NCI-H82 (cell line): ENCODE results near the gene CNPY1.

ENCODE experiments used
- DNase-seq: peaks from one replicate; lab custom pipeline; 2025; lab: John Stamatoyannopoulos, UW

CNPY1 gene

GRCh38 chr7:155454183-155455112, 91.9 kb downstream of the CNPY1 start:
- DNase-seq = no peak

GRCh38 chr7:155453296-155454182, 92.8 kb downstream of the CNPY1 start:
- DNase-seq = no peak

DNA sequence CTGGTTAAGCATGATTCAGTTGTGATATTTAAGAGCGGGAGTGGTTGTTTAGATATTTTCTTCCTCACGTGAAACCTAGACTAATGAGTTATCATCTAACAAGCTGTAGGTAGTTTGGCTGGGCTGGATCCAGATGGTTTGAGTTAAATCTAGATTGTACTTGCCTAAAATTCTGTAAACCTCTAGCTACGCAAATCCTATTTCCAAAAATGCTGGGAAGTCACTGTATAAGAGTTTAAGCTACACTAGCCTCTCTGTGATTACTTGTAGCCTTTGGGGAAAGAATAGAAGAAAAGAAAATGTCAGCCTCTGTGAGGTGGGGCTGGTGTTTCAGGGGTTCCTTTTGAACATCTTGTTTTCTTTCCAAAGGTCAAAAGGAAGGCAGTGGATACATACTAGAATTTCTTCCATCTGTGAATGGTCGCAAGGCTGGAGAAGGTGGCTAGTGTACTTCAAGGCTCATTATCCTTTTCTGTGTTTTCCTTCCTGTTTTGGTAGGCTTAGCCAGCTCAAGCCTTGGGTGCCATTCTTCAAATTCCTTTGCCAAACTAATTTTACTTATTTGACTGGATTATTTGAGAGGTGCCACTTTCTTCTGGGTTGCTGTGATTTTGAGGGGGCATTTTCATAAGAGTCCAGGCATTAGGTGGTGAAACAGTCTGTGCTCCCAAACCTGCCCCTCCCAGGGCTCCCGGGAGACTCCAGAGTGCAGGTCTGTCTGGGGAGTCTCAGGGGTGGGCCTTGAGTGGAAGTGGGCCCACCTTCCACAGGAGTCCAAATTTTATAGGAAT, 93.7 kb downstream of the CNPY1 start:
- DNase-seq = no peak

GRCh38 chr7:155451840-155452239, 94.5 kb downstream of the CNPY1 start:
- DNase-seq = no peak
